ENCODE measurements around the gene MFAP4. TPM values are rescaled to one million over a fixed set of nuclear protein-coding genes. Genes with fewer than 3 reads are reported as not detected.

MFAP4 gene
- total RNA-seq, 1 donor, result 89.6 TPM

GRCh38 chr17:19333736-19334290, 53.2 kb downstream of the MFAP4 start:
- TF ChIP-seq CTCF (IDR thresholded peaks at IDR 0.05; ENCODE audit: insufficient read depth, low read length), result no peak
- DNase-seq (ENCODE audit: low read depth), result no peak
- no peak overlapping the region for H3K4me3 ChIP-seq (ENCODE audit: low read depth, low read length)

Small RNA genes lying within 50 kb of the gene (small RNA-seq; reads per million reads assigned to genes)
- 1.8 reads per million, percentile 65 among the genes with 10 or more reads in this experiment for gene MIR1180
- gene RF00537, result not detected

Other genes starting within 250 kb of the MFAP4 start
- 30.7 and 31.2 TPM in 2 replicates for gene EPN2, start 149.8 kb downstream of the MFAP4 start, total RNA-seq (ENCODE audit: low replicate concordance)
- 8.2 and 19.9 TPM in 2 replicates for gene B9D1, start 24.5 kb downstream of the MFAP4 start, total RNA-seq (ENCODE audit: low replicate concordance)
- gene MAPK7, start 8.7 kb downstream of the MFAP4 start, total RNA-seq (ENCODE audit: low replicate concordance), result 18.0 and 24.0 TPM in 2 replicates
- 0.36 and 2.3 TPM in 2 replicates for gene RNF112, start 24.0 kb upstream of the MFAP4 start, total RNA-seq (ENCODE audit: low replicate concordance)
- 0.27 and 0.65 TPM in 2 replicates for gene SLC47A1, start 146.7 kb upstream of the MFAP4 start, total RNA-seq (ENCODE audit: low replicate concordance)

Data from fibroblast of the aortic adventitia (primary cell).